Stimulated activated CD8-positive, alpha-beta memory T cell treated with anti-CD3 and anti-CD28 coated beads, Interleukin-12 subunit alpha, Interleukin-12 subunit beta, amount 100 ng/mL, for 1 hour (primary cell): Measurements from ENCODE around the gene SLC49A3.

Experiments used
- DNase-seq: peaks from one replicate; pipeline ENCODE4 v3.0.0-alpha.2; 2020; ENCODE audit warnings: low read depth

Gene SLC49A3

GRCh38 chr4:666436-666810 is 22.5 kb downstream of the SLC49A3 start:
- DNase-seq = no peak

GRCh38 chr4:665751-666435 is 23.1 kb downstream of the SLC49A3 start:
- no peak for DNase-seq

GRCh38 chr4:665381-665750 is 23.6 kb downstream of the SLC49A3 start:
- no peak for DNase-seq

GRCh38 chr4:664713-665231 is 24.2 kb downstream of the SLC49A3 start:
- no peak for DNase-seq

DNA sequence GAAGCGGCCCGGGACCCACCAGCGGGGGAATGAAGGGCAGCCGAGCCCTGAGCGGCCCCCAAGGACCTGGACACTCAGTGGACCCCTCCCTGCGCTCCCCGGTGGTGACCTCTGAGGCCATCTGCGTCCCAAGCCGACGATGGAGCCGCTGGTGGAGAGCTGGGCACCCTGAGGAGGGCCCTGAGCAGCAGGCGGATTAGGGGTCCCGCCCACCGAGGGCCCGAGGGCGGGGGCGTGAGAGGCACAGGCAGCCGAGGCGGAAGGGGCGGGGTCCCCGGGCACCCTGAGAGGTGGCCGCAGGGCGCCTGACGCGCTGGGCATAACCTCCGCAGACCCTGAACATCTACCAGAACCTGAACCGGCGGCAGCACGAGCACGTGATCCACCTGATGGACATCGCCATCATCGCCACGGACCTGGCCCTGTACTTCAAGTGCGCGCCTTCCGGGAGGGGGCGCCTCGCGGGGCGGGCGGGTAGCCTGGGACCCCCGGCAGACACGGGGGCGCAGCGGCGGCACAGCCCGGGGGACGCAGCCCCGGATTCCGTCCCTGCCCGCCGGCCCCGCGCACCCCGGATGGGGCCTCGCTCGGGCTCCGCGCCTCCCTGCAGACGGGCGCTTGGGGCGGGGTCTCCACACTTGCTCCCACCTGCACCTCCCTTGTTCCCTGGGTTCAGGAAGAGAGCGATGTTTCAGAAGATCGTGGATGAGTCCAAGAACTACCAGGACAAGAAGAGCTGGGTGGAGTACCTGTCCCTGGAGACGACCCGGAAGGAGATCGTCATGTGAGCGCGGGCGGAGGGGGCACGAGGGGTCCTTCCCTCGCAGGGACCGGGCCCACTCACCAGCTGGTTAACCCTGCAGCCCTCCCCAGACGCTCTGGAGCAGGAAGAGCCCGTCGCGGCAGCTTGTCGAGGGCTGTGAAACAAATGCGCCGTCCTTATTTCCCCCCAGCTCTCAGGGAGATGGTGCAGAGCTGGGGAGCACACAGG is 25.2 kb downstream of the SLC49A3 start:
- peak; percentile 59 for DNase-seq

DNA sequence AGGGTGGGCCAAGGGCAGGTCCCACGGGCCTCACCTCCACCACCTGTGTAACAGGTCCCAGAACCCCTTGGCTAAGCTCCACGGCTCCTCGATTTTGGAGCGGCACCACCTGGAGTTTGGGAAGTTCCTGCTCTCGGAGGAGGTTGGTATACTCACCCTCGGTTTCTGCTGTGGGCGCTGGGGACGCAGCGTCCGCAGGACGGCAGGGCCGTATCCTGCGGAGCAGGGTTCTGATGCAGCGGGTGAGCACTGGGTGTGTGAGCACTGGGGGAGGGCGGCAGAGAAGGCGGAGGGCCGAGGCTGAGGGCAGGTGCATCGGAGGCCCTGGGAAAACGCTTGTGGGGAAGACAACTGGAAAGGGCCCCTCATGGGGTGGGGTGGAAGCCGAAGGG is 25.9 kb downstream of the SLC49A3 start:
- no peak for DNase-seq

- DNase-seq = no peak
Observed at GRCh38 chr4:661881-662761, 26.8 kb downstream of the SLC49A3 start.

DNA sequence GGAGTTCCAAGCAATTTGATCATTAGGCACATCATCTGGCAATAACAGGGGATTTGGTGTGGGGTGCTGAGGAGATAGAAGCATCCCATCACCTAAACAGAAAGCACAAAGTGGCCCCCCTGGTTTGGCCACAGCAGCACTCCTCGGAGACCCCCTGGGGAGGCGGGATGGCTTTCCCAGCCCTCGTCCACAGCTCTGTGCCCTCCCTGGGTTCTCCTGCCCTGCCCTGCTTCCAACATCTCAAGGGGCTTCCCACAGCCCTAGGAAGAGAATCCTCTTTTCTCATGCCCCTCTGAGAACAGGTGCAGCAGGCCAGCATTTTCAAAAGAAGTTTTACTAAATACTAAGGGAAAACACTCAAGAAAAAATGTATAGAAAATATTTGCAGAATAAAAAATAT is 27.7 kb downstream of the SLC49A3 start:
- DNase-seq = no peak

- no peak for DNase-seq
Observed at GRCh38 chr4:660401-660800, 28.6 kb downstream of the SLC49A3 start.

GRCh38 chr4:659851-660250 is 29.1 kb downstream of the SLC49A3 start:
- DNase-seq = no peak

DNA sequence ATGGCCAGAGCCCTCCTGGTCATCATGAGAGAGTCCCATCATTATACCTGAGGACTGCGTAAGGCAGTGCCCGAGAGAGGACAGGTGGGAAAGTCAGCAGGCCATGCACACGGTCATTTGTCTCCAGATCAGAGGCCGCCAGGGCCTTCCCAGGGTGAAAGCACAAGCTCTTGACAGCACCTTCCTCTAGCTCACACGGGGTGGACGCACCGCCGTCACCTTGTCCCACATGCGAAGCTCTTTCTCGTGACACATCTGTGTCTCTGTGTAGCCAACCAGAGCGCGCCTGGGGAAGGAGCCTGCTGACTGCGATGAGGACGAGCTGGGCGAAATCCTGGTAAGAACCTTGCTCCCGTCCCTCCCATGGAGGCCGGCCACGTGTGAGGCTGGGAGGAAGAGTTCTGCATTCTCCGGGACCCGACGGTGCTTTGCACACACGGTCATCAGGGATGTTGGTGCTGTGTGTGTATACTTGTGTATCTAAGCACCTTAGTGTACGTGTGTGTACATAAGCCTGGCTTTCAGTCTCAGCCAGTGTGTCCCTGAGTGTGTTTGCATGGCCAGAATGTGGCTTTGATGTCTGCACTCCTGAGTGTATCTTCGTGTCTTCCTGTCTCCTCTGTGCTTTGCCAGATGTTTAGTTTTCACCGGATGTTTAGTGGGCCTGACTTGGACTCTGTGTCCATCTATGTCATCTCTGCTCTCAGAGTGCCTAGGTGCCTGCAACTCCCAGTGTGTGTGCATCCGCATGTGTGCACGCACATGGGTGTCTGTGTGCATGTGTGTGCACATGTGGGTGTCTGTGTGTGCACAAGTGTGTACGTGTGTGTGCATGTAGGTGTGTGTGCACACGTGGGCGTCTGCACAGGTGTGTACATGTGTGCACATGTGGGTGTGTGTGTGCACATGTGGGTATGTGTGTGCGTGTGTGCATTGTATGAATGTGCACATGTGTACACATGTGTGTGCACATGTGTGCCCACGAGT is 30.0 kb downstream of the SLC49A3 start:
- DNase-seq = no peak

DNA sequence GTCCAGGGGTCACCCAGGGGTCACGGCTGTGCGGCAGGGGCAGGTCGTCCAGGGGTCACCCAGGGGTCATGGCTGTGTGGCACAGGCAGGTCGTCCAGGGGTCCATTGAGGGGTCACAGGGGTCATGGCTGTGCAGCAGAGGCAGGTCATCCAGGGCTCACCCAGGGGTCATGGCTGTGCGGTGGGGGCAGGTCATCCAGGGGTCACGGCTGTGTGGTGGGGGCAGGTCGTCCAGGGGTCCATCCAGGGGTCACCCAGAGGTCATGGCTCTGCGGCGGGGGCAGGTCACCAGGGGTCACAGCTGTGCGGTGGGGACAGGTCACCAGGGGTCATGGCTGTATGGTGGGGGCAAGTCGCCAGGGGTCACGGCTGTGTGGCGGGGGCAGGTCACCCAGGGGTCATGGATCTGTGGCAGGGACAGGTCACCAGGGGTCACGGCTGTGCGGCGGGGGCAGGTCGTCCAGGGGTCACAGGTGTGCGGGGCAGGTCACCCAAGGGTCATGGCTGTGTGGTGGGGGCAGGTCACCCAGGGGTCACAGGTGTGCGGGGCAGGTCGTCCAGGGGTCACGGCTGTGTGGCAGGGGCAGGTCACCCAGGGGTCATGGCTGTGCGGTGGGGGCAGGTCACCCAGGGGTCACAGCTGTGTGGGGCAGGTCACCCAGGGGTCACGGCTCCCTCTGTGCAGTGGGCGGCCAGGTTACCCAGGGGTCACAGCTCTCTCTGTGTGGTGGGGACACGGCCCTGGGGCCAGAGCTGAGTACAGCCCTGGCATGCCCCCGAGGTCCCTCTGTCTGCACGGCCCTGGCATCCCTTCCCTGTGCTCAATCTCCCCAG is 30.9 kb downstream of the SLC49A3 start:
- no peak for DNase-seq

DNA sequence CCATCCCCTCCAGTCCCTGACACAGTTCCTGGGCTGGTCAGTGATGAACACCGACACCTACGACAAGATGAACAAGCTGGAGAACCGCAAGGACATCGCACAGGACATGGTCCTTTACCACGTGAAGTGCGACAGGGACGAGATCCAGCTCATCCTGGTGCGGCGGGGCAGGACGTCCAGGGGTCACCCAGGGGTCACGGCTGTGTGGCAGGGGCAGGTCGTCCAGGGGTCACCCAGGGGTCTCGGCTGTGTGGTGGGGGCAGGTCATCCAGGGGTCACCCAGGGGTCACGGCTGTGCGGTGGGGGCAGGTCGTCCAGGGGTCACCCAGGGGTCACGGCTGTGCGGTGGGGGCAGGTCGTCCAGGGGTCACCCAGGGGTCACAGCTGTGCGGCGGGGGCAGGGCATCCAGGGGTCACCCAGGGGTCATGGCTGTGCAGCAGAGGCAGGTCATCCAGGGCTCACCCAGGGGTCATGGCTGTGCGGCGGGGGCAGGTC is 31.6 kb downstream of the SLC49A3 start:
- no peak for DNase-seq

GRCh38 chr4:656436-657337 is 32.3 kb downstream of the SLC49A3 start:
- DNase-seq = no peak

DNA sequence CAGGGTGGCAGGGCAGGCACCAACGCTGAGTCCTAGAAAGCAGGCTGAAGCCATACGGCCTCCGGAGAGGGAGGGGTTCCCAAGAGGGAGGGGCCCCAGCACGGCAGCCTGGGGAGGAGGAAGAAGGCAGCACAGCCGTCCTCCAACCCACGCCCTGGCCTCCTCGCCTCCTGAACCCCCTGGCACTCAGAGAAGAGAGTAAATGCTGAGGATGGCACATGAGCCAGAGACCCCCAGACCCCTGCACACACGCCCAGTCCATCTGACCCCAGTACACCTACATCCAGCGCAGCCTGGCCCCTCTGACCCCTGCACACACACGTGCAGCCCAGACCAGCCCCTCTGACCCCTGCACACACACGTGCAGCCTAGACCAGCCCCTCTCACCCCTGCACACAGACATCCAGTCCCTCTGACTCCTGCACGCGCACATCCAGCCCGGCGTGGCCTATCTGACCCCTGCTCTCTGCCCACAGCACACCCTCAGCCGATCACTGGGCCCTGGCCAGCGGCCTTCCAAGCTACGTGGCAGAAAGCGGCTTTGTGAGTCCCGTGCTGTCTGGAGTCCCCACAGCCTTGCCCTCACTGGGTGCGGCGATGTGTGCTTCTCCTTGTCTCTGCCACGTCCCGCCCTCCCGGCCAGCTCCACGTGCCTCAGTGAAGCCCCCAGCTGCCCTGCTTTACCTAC is 33.3 kb downstream of the SLC49A3 start:
- DNase-seq = no peak

- no peak for DNase-seq
Observed at GRCh38 chr4:654871-655463, 34.0 kb downstream of the SLC49A3 start.

DNA sequence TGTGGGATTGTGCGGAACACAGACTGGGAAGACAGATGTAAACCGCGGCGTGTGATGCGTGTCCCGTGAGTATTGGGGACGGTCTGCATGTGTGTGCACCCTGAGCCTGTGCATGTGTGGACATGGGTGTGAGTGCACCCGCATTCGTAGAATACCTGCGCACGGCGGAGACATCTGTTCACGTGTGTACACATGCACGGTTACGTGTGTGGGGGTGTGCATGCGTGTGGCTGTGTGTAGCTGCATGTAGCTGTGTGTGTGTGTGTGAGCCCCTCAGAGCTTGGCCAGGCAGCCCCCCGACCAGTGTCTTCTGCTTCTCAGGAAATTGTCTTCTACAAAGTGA is 34.5 kb downstream of the SLC49A3 start:
- DNase-seq = no peak
